ENCODE measurements around the gene MRPL28.

- TF ChIP-seq CTCF (IDR thresholded peaks at IDR 0.05) (no peak), POLR2A (IDR thresholded peaks at IDR 0.05) (no peak)
These were observed 4.2 kb upstream of the MRPL28 start for GRCh38 chr16:374616-374926.
